ENCODE measurements around the gene TERT. TPM values are rescaled to one million over a fixed set of nuclear protein-coding genes. Genes with fewer than 3 reads are reported as not detected.

TERT gene
- total RNA-seq, 1 donor from 2014 or later, result not detected

GRCh38 chr5:1228120-1228519, 66.7 kb downstream of the TERT start:
- no peak overlapping the region for H3K4me3 Mint-ChIP-seq (ENCODE audit: unreplicated experiment)
- no peaks in the 10 kb centered on the region for H3K4me1 Mint-ChIP-seq (ENCODE audit: low read depth)
- H3K27ac Mint-ChIP-seq (ENCODE audit: unreplicated experiment), result no peak overlapping the region
- TF ChIP-seq CTCF (IDR thresholded peaks at IDR 0.05), result no peak
- no peaks in the 10 kb centered on the region for H3K36me3 Mint-ChIP-seq (ENCODE audit: low read depth)
- H3K9me3 Mint-ChIP-seq (ENCODE audit: low read depth), result no peaks in the 10 kb centered on the region
- H3K27me3 Mint-ChIP-seq (ENCODE audit: low read depth), result peaks cover 43% of the 10 kb centered on the region
- no peak for DNase-seq (ENCODE audit: low spot score)

GRCh38 chr5:1227667-1228066, 67.2 kb downstream of the TERT start:
- H3K4me3 Mint-ChIP-seq (ENCODE audit: unreplicated experiment), result no peak overlapping the region
- peaks cover 43% of the 10 kb centered on the region for H3K27me3 Mint-ChIP-seq (ENCODE audit: low read depth)
- H3K27ac Mint-ChIP-seq (ENCODE audit: unreplicated experiment), result no peak overlapping the region
- no peaks in the 10 kb centered on the region for H3K36me3 Mint-ChIP-seq (ENCODE audit: low read depth)
- H3K4me1 Mint-ChIP-seq (ENCODE audit: low read depth), result no peaks in the 10 kb centered on the region
- H3K9me3 Mint-ChIP-seq (ENCODE audit: low read depth), result no peaks in the 10 kb centered on the region
- TF ChIP-seq CTCF (IDR thresholded peaks at IDR 0.05), result no peak
- DNase-seq (ENCODE audit: low spot score), result no peak

GRCh38 chr5:1226839-1227581, 67.9 kb downstream of the TERT start:
- H3K36me3 Mint-ChIP-seq (ENCODE audit: low read depth), result no peaks in the 10 kb centered on the region
- TF ChIP-seq CTCF (IDR thresholded peaks at IDR 0.05), result no peak
- H3K4me1 Mint-ChIP-seq (ENCODE audit: low read depth), result no peaks in the 10 kb centered on the region
- H3K9me3 Mint-ChIP-seq (ENCODE audit: low read depth), result no peaks in the 10 kb centered on the region
- H3K27me3 Mint-ChIP-seq (ENCODE audit: low read depth), result peaks cover 43% of the 10 kb centered on the region
- H3K27ac Mint-ChIP-seq (ENCODE audit: unreplicated experiment), result no peak overlapping the region
- H3K4me3 Mint-ChIP-seq (ENCODE audit: unreplicated experiment), result no peak overlapping the region
- DNase-seq (ENCODE audit: low spot score), result no peak

GRCh38 chr5:1226231-1226630, 68.6 kb downstream of the TERT start:
- Mint-ChIP-seq H3K36me3 (ENCODE audit: low read depth) (no peaks in the 10 kb centered on the region), H3K27me3 (ENCODE audit: low read depth) (peaks cover 43% of the 10 kb centered on the region), H3K9me3 (ENCODE audit: low read depth) (no peaks in the 10 kb centered on the region), H3K4me3 (ENCODE audit: unreplicated experiment) (no peak overlapping the region), H3K4me1 (ENCODE audit: low read depth) (no peaks in the 10 kb centered on the region), H3K27ac (ENCODE audit: unreplicated experiment) (no peak overlapping the region)
- no peak for TF ChIP-seq CTCF (IDR thresholded peaks at IDR 0.05)
- DNase-seq (ENCODE audit: low spot score), result no peak

GRCh38 chr5:1225081-1225480, 69.8 kb downstream of the TERT start, which contains the start of gene SLC6A18:
SLC6A18 (plus strand) TSS chr5:1225381; CDS start chr5:1225478, 97 bp downstream.
- no peak within 1 kb of the TSS for H3K27ac Mint-ChIP-seq (ENCODE audit: unreplicated experiment)
- H3K4me1 Mint-ChIP-seq (ENCODE audit: low read depth), result no peaks in the 10 kb centered on the region
- TF ChIP-seq CTCF (IDR thresholded peaks at IDR 0.05), result no peak
- H3K4me3 Mint-ChIP-seq (ENCODE audit: unreplicated experiment), result no peak within 1 kb of the TSS
- peaks cover 41% of the 10 kb centered on the region for H3K27me3 Mint-ChIP-seq (ENCODE audit: low read depth)
- H3K36me3 Mint-ChIP-seq (ENCODE audit: low read depth), result no peaks in the 10 kb centered on the region
- DNase-seq (ENCODE audit: low spot score), result no peak
- no peaks in the 10 kb centered on the region for H3K9me3 Mint-ChIP-seq (ENCODE audit: low read depth)
